Smooth muscle cell (in vitro differentiated cells): Measurements from ENCODE around the gene ZNF423. TPM values are rescaled to one million over a fixed set of nuclear protein-coding genes. Genes with fewer than 3 reads are reported as not detected.

Experiments
- DNase-seq: peaks from one replicate; lab custom pipeline; 2025; ENCODE audit not compliant: unreplicated experiment; lab: John Stamatoyannopoulos, UW
- H2AFZ ChIP-seq: fragments of 200-600 bp; sonication (generic); 2 replicates; pipeline ENCODE4 v1.6.0; 2016; ENCODE audit warnings: antibody characterized with exemption, low read depth, mild to moderate bottlenecking
- H3F3A ChIP-seq: fragments of 200-600 bp; sonication (generic); 2 replicates; pipeline ENCODE4 v1.6.0; 2017; ENCODE audit warnings: antibody characterized with exemption, low read depth
- H3K27ac ChIP-seq: fragments of 200-600 bp; sonication (generic); 2 replicates; pipeline ENCODE4 v1.5.1; 2016; ENCODE audit warnings: low read depth, mild to moderate bottlenecking
- H3K27me3 ChIP-seq: fragments of 200-600 bp; sonication (generic); 2 replicates; pipeline ENCODE4 v1.6.1; 2016; ENCODE audit warnings: low read depth, mild to moderate bottlenecking
- H3K36me3 ChIP-seq: fragments of 200-600 bp; sonication (generic); 2 replicates; pipeline ENCODE4 v1.5.1; 2016; ENCODE audit warnings: low read depth
- H3K4me1 ChIP-seq: fragments of 200-600 bp; sonication (generic); 2 replicates; pipeline ENCODE4 v1.5.1; 2016; ENCODE audit warnings: low read depth
- H3K4me2 ChIP-seq: fragments of 200-600 bp; sonication (generic); 2 replicates; pipeline ENCODE4 v1.6.0; 2016; ENCODE audit warnings: mild to moderate bottlenecking
- H3K4me3 ChIP-seq: fragments of 200-600 bp; sonication (generic); 2 replicates; pipeline ENCODE4 v1.5.1; 2016; ENCODE audit warnings: mild to moderate bottlenecking
- H3K79me2 ChIP-seq: fragments of 200-600 bp; sonication (generic); 2 replicates; pipeline ENCODE4 v1.6.0; 2016; ENCODE audit warnings: low read depth, mild to moderate bottlenecking
- H3K9ac ChIP-seq: fragments of 200-600 bp; sonication (generic); 2 replicates; pipeline ENCODE4 v1.6.0; 2016; ENCODE audit warnings: low read depth
- H3K9me3 ChIP-seq: fragments of 200-600 bp; sonication (generic); replicated peaks from 2 replicates; pipeline ENCODE4 v1.5.1; 2016; ENCODE audit warnings: low read depth
- H4K20me1 ChIP-seq: fragments of 200-600 bp; sonication (generic); 2 replicates; pipeline ENCODE4 v1.6.0; 2016; ENCODE audit warnings: low read depth
- CTCF ChIP-seq: fragments of 200-600 bp; sonication (generic); IDR thresholded peaks from 2 replicates; pipeline ENCODE4 v1.5.1; 2017; ENCODE audit warnings: borderline replicate concordance, mild to moderate bottlenecking, antibody characterized with exemption; ENCODE audit not compliant: insufficient read depth, poor library complexity, severe bottlenecking
- whole genome bisulfite sequencing: methylation state at CpG from one replicate; pipeline ENCODE4 v1.1.7; 2016; ENCODE audit warnings: low lambda C conversion rate; 5-methylcytosine and 5-hydroxymethylcytosine counted together
- polyA plus RNA-seq: library from polyadenylated mRNA; unstranded; fragments of >200 nt; fragmentation: Nextera tagmentation; extraction: Ambion mirVana; gene quantifications from 2 replicates; pipeline ENCODE4 v1.2.1, GENCODE V29; 2016
- total RNA-seq: library from RNA; depleted of rRNA; stranded (reverse); fragments of >200 nt; gene quantifications from 2 replicates; pipeline ENCODE4 v1.2.3, GENCODE V29; 2014

ZNF423 gene
- total and polyA plus RNA-seq, 2 experiments from 2014 or later, result 6.9 to 7.0 TPM

DNA sequence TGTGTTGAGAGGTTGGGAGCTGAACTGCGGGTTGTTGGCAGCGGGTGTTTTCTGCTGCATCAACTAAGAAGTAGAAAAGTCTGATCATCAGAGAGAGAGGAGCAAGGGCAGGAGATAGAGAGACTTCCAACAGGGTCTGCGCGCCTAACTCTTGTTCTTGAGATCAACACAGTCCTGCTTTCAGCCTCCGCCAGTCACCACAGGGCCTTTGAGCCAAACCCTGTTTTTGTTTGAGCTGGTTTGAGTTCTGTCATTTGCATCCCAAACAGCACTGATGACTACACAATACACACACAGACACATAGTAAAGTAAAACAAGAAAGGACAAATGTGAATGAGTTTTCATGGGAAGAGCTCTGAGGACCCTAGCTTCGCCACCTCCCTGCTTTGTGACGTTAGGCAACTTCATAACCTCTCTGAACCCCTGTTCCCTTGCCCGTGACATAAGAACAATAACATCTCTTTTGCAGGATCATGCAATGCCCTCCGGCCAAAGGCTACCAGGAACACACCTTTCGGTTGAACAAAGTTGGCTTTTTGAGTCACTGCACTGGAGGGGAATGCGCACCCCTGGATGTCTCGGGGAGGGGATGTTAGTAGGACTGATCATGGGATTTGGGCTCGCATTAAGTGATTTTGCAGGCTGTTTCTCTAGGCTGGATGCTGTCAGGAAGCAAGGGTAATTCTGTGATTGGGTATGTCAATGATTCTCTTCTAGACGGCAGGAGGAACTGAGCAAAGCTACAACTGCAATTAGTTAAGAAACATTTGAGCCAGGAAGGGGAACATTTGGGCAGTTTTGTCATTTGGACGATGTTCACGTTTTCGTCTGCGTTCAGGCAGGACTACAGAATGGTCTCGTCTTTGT lies 390.0 kb downstream of the ZNF423 start:
- Histone ChIP-seq H3K79me2 (no peaks in the 10 kb centered on the region), H3K36me3 (no peaks in the 10 kb centered on the region), H3F3A (no peaks in the 10 kb centered on the region), H3K27ac (no peak overlapping the region), H3K9ac (no peak overlapping the region), H3K27me3 (peaks cover 46% of the 10 kb centered on the region), H3K4me2 (no peak overlapping the region), H2AFZ (no peak overlapping the region), H3K9me3 (no peaks in the 10 kb centered on the region), H3K4me1 (peaks cover 4% of the 10 kb centered on the region), H3K4me3 (no peak overlapping the region), H4K20me1 (no peaks in the 10 kb centered on the region)
- no peak for DNase-seq
- no peak for TF ChIP-seq CTCF
- 93% methylated on average over 19 of the region's 19 CpGs for WGBS

DNA sequence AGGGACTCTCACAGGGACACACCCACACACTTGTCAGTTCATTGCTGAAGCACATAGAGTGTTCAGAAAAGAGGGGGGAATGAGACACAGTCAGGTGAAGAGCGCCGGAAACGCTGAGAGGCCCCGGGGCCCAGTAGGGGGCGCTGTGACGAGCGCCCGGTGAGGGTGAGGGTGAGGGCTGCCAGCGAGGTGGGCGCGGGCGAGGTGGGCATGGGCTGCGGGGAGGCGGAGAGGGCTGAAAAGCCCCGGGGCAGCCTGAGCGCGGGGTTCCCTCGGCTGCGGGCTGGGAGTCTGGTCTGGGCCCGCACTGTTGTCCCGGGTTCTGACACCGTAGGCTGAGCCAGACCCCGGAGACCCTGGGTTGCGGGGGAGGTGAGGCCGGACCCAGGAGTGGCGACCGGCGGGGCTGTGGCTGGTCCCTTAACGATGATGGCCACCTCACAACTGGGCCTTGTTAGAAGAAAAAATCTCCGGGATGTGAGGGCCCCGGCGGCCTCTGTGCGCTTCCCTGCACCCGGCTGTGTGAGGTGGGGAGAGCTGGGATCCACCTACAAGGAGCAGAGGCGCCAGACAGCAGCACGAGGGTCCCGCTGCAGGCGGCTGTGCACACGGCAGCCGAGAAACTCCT lies 390.9 kb downstream of the ZNF423 start:
- no peaks in the 10 kb centered on the region for H3K79me2 ChIP-seq
- peaks cover 50% of the 10 kb centered on the region for H3K27me3 ChIP-seq
- H3K4me2 ChIP-seq, result peak overlapping the region; percentile 65
- 16% methylated on average over 28 of the region's 40 CpGs for WGBS
- H2AFZ ChIP-seq, result no peak overlapping the region
- H3K4me1 ChIP-seq, result peaks cover 4% of the 10 kb centered on the region
- H3K4me3 ChIP-seq, result no peak overlapping the region
- no peaks in the 10 kb centered on the region for H3K36me3 ChIP-seq
- H3F3A ChIP-seq, result no peaks in the 10 kb centered on the region
- H4K20me1 ChIP-seq, result no peaks in the 10 kb centered on the region
- peak; percentile 62 for TF ChIP-seq CTCF
- no peaks in the 10 kb centered on the region for H3K9me3 ChIP-seq
- DNase-seq, result no peak
- H3K27ac ChIP-seq, result no peak overlapping the region
- no peak overlapping the region for H3K9ac ChIP-seq

GRCh38 chr16:49464093-49464492 lies 391.8 kb downstream of the ZNF423 start:
- Histone ChIP-seq H3F3A (no peaks in the 10 kb centered on the region), H3K4me3 (no peak overlapping the region), H2AFZ (no peak overlapping the region), H3K9me3 (no peaks in the 10 kb centered on the region), H3K4me1 (peaks cover 4% of the 10 kb centered on the region), H3K27ac (no peak overlapping the region), H3K79me2 (no peaks in the 10 kb centered on the region), H3K27me3 (peaks cover 50% of the 10 kb centered on the region), H3K9ac (no peak overlapping the region), H3K36me3 (no peaks in the 10 kb centered on the region), H3K4me2 (no peak overlapping the region), H4K20me1 (no peaks in the 10 kb centered on the region)
- WGBS, result 88% methylated on average over 2 of the region's 2 CpGs
- no peak for TF ChIP-seq CTCF
- DNase-seq, result no peak

DNA sequence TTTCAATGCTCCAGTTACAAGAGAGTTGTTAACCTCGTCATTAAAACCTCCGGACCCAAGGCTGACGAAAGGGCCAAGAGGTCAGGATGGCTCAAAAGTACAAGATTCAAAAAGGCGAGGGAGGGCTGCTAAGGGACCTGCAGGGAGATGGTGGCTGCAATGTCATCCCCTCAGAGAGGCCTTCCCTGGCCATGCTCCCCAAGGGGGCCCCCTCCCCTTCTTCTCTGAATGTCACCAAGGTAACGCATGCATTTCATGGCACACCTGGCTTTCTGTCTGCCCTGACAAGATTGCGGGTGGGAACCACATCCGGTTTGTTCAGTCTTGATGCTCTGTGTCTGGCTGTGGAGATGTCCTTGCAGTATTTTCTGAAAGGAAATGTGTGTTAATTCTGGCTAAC lies 392.4 kb downstream of the ZNF423 start:
- Histone ChIP-seq H3K79me2 (no peaks in the 10 kb centered on the region), H2AFZ (no peak overlapping the region), H3K9ac (no peak overlapping the region), H3K27ac (no peak overlapping the region), H3K4me3 (no peak overlapping the region), H3K9me3 (no peaks in the 10 kb centered on the region), H3K27me3 (peaks cover 54% of the 10 kb centered on the region), H3K4me1 (peaks cover 4% of the 10 kb centered on the region), H3F3A (no peaks in the 10 kb centered on the region), H3K4me2 (no peak overlapping the region), H4K20me1 (no peaks in the 10 kb centered on the region), H3K36me3 (no peaks in the 10 kb centered on the region)
- WGBS, result 88% methylated on average over 7 of the region's 7 CpGs
- no peak for DNase-seq
- TF ChIP-seq CTCF, result no peak
